CD4-positive, alpha-beta memory T cell (primary cell): ENCODE measurements around the gene LY9. TPM values are rescaled to one million over a fixed set of nuclear protein-coding genes. Genes with fewer than 3 reads are reported as not detected.
"Not testable (repeated sequence)": the region's sequence is repeated elsewhere in the genome, so short reads cannot be mapped to it uniquely, and the experiment has no call there.

Experiments used
- CTCF ChIA-PET: fragments of 350-600 bp; sonication (Branson Sonifier 250); formaldehyde crosslinking; loops from one replicate; lab custom pipeline; 2021; ENCODE audit warnings: inconsistent platforms; ENCODE audit not compliant: partially characterized antibody; lab: Charles Lee
- POLR2A ChIA-PET: fragments of 350-600 bp; sonication (Branson Sonifier 250); formaldehyde crosslinking; loops from one replicate; lab custom pipeline; 2021; ENCODE audit not compliant: partially characterized antibody; lab: Charles Lee
- DNase-seq, 5 donors: peaks; one replicate each; pipeline versions ENCODE4 v3.0.0 to v3.0.0-alpha.2; 2020 to 2022; ENCODE audit warnings: mixed read lengths in 1 of 5
- H3K27ac ChIP-seq: one replicate; pipeline ENCODE4 v1.7.0; 2013; ENCODE audit warnings: low read depth, low read length
- H3K27me3 ChIP-seq: 2 replicates; pipeline ENCODE4 v1.7.0; 2013; ENCODE audit warnings: mild to moderate bottlenecking, low read length, moderate library complexity; ENCODE audit not compliant: insufficient read depth
- H3K36me3 ChIP-seq: 2 replicates; pipeline ENCODE4 v1.7.0; 2013; ENCODE audit warnings: mild to moderate bottlenecking, low read length, moderate library complexity; ENCODE audit not compliant: insufficient read depth
- H3K4me1 ChIP-seq: 2 replicates; pipeline ENCODE4 v1.7.0; 2013; ENCODE audit warnings: mild to moderate bottlenecking, low read length, moderate library complexity; ENCODE audit not compliant: insufficient read depth
- H3K4me3 ChIP-seq, 2 donors: one replicate each; pipeline ENCODE4 v1.7.0; 2013; ENCODE audit warnings: low read length in 2 of 2, mild to moderate bottlenecking in 1 of 2
- H3K9me3 ChIP-seq, 2 donors: one replicate each; pipeline ENCODE4 v1.7.0; 2013; ENCODE audit warnings: low read length in 2 of 2, control low read depth in 1 of 2; ENCODE audit not compliant: control insufficient read depth in 1 of 2
- H3K27ac Mint-ChIP-seq, 7 donors: one replicate each; pipeline ENCODE4 v1.8.0; 2020 to 2021; ENCODE audit warnings: mixed read lengths in 7 of 7, mild to moderate bottlenecking in 6 of 7, inconsistent platforms in 3 of 7, moderate library complexity in 3 of 7
- H3K27me3 Mint-ChIP-seq, 2 donors: one replicate each; pipeline ENCODE4 v1.8.0; 2020 to 2021; ENCODE audit warnings: mixed read lengths in 2 of 2
- H3K36me3 Mint-ChIP-seq, 2 donors: one replicate each; pipeline ENCODE4 v1.8.0; 2020 to 2021; ENCODE audit warnings: mixed read lengths in 2 of 2, inconsistent platforms in 1 of 2, mild to moderate bottlenecking in 1 of 2
- H3K4me1 Mint-ChIP-seq, 4 donors: one replicate each; pipeline ENCODE4 v1.8.0; 2020 to 2021; ENCODE audit warnings: mixed read lengths in 4 of 4, mild to moderate bottlenecking in 1 of 4
- H3K4me3 Mint-ChIP-seq, 8 donors: one replicate each; pipeline ENCODE4 v1.8.0; 2020 to 2021; ENCODE audit warnings: mixed read lengths in 8 of 8, mild to moderate bottlenecking in 7 of 8, moderate library complexity in 6 of 8, inconsistent platforms in 3 of 8
- H3K9me3 Mint-ChIP-seq, 8 donors: one replicate each; pipeline ENCODE4 v1.8.0; 2020 to 2021; ENCODE audit warnings: mixed read lengths in 8 of 8, mild to moderate bottlenecking in 5 of 8, inconsistent platforms in 3 of 8, moderate library complexity in 1 of 8
- intact Hi-C: fragments of 100-400 bp; cut with micrococcal nuclease; formaldehyde crosslinking; loops from one replicate; pipeline ENCODE4 v1.15.1; 2023
- polyA plus RNA-seq, 2 donors: library from polyadenylated mRNA; unstranded; fragments of 300-500 nt; fragmentation: Illumina TruSeq; gene quantifications; one replicate each; pipeline ENCODE4 v1.2.3, GENCODE V29; 2021
- total RNA-seq, 2 experiments: library from RNA; stranded (reverse); gene quantifications; one replicate each; pipeline ENCODE4 v1.2.3, GENCODE V29; 2021

The LY9 gene
- total and polyA plus RNA-seq, 4 experiments from 2014 or later = 131 to 211 (median 150) TPM

DNA sequence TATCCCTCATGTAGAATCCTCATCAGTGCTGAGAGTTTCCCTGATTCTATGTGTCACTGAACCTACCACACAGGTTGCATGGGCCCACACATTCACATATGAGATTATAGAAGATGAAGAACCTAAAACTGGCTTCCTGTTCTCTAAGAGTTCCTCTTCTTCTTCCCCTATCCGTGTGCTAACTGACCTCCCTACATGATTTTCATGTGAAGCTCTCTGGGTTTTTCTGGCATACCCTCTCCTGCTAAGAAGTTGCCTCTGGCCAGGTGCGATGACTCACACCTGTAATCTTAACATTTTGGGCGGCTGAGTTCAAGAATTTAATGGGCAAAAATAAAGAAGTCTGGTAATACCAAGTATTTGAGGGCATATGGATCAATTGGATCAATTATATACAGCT is 72.2 kb downstream of the LY9 start:
- Mint-ChIP-seq H3K9me3 (no peaks in the 10 kb centered on the region), H3K36me3 (no peaks in the 10 kb centered on the region), H3K27ac (no peak overlapping the region), H3K27me3 (no peaks in the 10 kb centered on the region), H3K4me3 (no peak overlapping the region), H3K4me1 (peaks cover 0 to 6% (median 5%) of the 10 kb centered on the region in 4 donors)
- no peak overlapping the region for H3K27ac ChIP-seq
- CTCF ChIA-PET = no interaction called here
- intact Hi-C loops = no loop called here
- DNase-seq = no peak
- no peaks in the 10 kb centered on the region for H3K36me3 ChIP-seq
- H3K4me3 ChIP-seq = no peak overlapping the region
- no peaks in the 10 kb centered on the region for H3K9me3 ChIP-seq
- POLR2A ChIA-PET = no interaction called here
- no peaks in the 10 kb centered on the region for H3K27me3 ChIP-seq
- no peaks in the 10 kb centered on the region for H3K4me1 ChIP-seq

- no peak for DNase-seq
- Mint-ChIP-seq H3K4me1 (peaks cover 5 to 22% (median 6%) of the 10 kb centered on the region in 4 donors), H3K4me3 (no peak overlapping the region), H3K9me3 (no peaks in the 10 kb centered on the region), H3K27ac (peak overlapping the region in 1 of 7 donors; percentile 5), H3K27me3 (peaks cover 0 to 6% of the 10 kb centered on the region in 2 donors), H3K36me3 (no peaks in the 10 kb centered on the region)
- Histone ChIP-seq H3K4me1 (peaks cover 7% of the 10 kb centered on the region), H3K36me3 (no peaks in the 10 kb centered on the region), H3K9me3 (no peaks in the 10 kb centered on the region), H3K27ac (no peak overlapping the region), H3K27me3 (no peaks in the 10 kb centered on the region), H3K4me3 (no peak overlapping the region)
- ChIA-PET CTCF (interaction anchor here (0.9 to 3.7 kb wide), 3 partner anchors 17 to 99 kb away, joined by 3 to 25 read pairs (median 3); no protein-coding TSS in a partner anchor), POLR2A (interaction anchor here (2.2 kb wide), 1 partner anchor 38 kb away, joined by 8 read pairs; no protein-coding TSS in a partner anchor)
- intact Hi-C loops = loop anchor here (5.0 kb wide), 1 partner anchor 77 kb away; the partner anchor contains the start of gene ITLN2
Observed at GRCh38 chr1:160874935-160875334, 79.0 kb downstream of the LY9 start.

- CTCF ChIA-PET = interaction anchor here (3.7 kb wide), 1 partner anchor 39 kb away, joined by 25 read pairs; no protein-coding TSS in a partner anchor
- H3K9me3 Mint-ChIP-seq, H3K4me1 ChIP-seq, H3K27ac ChIP-seq, H3K27ac Mint-ChIP-seq, H3K36me3 Mint-ChIP-seq, DNase-seq, H3K4me3 Mint-ChIP-seq, H3K27me3 Mint-ChIP-seq, H3K27me3 ChIP-seq, H3K4me3 ChIP-seq, H3K9me3 ChIP-seq, H3K36me3 ChIP-seq, POLR2A ChIA-PET: not testable (repeated sequence)
- peaks cover 5 to 22% (median 6%) of the 10 kb centered on the region in 4 donors for H3K4me1 Mint-ChIP-seq
- intact Hi-C loops = loop anchor here (5.0 kb wide), 1 partner anchor 77 kb away; the partner anchor contains the start of gene ITLN2
Observed at GRCh38 chr1:160875591-160875990, 79.6 kb downstream of the LY9 start.

DNA sequence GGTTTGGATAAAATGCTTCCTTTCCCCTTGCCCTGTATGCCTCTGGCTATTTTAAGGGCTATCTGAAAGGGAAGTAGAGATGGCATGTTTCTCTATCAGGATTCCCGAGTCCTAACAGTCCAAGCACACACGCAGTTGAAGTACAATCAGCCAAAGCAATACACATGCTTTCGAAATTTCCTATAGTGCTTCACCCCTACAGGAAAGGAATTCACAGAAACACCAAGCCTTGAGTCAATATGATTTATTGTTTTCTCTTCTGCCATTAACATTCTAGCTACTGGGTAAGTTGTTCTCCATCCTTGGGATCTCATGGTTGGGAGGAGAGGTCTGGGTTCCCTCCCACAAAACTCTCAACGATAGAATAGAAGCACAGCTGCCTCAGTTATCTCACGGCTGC is 80.3 kb downstream of the LY9 start:
- H3K27ac Mint-ChIP-seq = no peak overlapping the region
- DNase-seq = no peak
- peak overlapping the region in 1 of 8 donors; percentile 57 for H3K4me3 Mint-ChIP-seq
- H3K27me3 Mint-ChIP-seq = peaks cover 0 to 6% of the 10 kb centered on the region in 2 donors
- Histone ChIP-seq H3K4me3 (no peak overlapping the region), H3K4me1 (peaks cover 7% of the 10 kb centered on the region), H3K36me3 (no peaks in the 10 kb centered on the region), H3K9me3 (no peaks in the 10 kb centered on the region), H3K27me3 (no peaks in the 10 kb centered on the region), H3K27ac (no peak overlapping the region)
- ChIA-PET POLR2A (interaction anchor here (0.6 to 1.6 kb wide), 2 partner anchors 36 to 38 kb away, joined by 3 to 10 read pairs; no protein-coding TSS in a partner anchor), CTCF (interaction anchor here (0.7 to 12.0 kb wide), 12 partner anchors 14 to 194 kb away, joined by 3 to 184 read pairs (median 7); partner anchors contain the start of gene CD244)
- H3K4me1 Mint-ChIP-seq = peaks cover 5 to 22% (median 6%) of the 10 kb centered on the region in 4 donors
- no peaks in the 10 kb centered on the region for H3K36me3 Mint-ChIP-seq
- intact Hi-C loops = loop anchor here (2.0 to 5.0 kb wide), 2 partner anchors 76 to 100 kb away; partner anchors contain the start of gene ITLN2
- no peaks in the 10 kb centered on the region for H3K9me3 Mint-ChIP-seq

DNA sequence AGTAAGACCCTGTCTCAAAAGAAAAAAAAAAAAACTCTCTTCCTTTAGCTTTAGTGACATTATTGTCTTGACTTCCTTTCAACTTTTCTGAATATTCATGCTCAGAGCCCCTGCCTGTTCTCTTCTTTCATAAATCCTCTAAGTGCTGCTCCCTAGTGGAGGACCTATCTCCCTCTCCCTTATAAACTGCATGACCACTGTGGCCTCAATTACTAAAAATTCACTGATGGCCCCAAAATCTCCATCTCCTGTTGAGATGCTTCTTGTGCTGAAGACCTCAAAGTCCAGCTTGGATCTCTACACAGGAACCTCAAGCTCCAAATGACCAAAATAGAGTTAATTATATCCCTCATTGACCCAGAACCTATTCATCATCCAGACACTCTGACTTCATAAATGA is 81.2 kb downstream of the LY9 start:
- POLR2A ChIA-PET = interaction anchor here (1.6 kb wide), 1 partner anchor 39 kb away, joined by 10 read pairs; no protein-coding TSS in a partner anchor
- peak overlapping the region in 2 of 7 donors; percentile 1 to 2 for H3K27ac Mint-ChIP-seq

More for the DNA sequence above, 81.2 kb downstream of the LY9 start:
- H3K27ac ChIP-seq = no peak overlapping the region
- intact Hi-C loops = loop anchor here (1.0 to 5.0 kb wide), 4 partner anchors 40 to 150 kb away; partner anchors contain the start of gene ITLN2
- peak in 4 of 5 donors; percentile 45 to 56 (median 54) for DNase-seq
- H3K27me3 ChIP-seq = no peaks in the 10 kb centered on the region
- H3K9me3 ChIP-seq = no peaks in the 10 kb centered on the region
- H3K36me3 ChIP-seq = no peaks in the 10 kb centered on the region
- H3K4me3 ChIP-seq = no peak overlapping the region
- Mint-ChIP-seq H3K9me3 (no peaks in the 10 kb centered on the region), H3K36me3 (no peaks in the 10 kb centered on the region), H3K27me3 (peaks cover 0 to 6% of the 10 kb centered on the region in 2 donors), H3K4me3 (peak overlapping the region in 1 of 8 donors; percentile 15), H3K4me1 (peaks cover 5 to 22% (median 6%) of the 10 kb centered on the region in 4 donors)
- CTCF ChIA-PET = interaction anchor here (0.7 to 12.0 kb wide), 23 partner anchors 15 to 195 kb away, joined by 3 to 184 read pairs (median 4); partner anchors contain the start of gene CD244
- H3K4me1 ChIP-seq = peaks cover 7% of the 10 kb centered on the region

Other genes starting within 250 kb of the LY9 start
- gene CD84, start 216.7 kb upstream of the LY9 start, total RNA-seq = 10 to 100 TPM; 97.5 to 98.9 TPM
- 10 to 100 TPM; 15.9 to 33.6 TPM for gene CD84, start 216.7 kb upstream of the LY9 start, polyA plus RNA-seq
- gene SLAMF1, start 149.1 kb upstream of the LY9 start, total RNA-seq = 10 to 100 TPM; 59.8 to 59.9 TPM
- 10 to 100 TPM; 21.4 to 62.5 TPM for gene SLAMF1, start 149.1 kb upstream of the LY9 start, polyA plus RNA-seq
- 100 to 1,000 TPM; 301 to 329 TPM for gene CD48, start 84.4 kb upstream of the LY9 start, total RNA-seq
- gene CD48, start 84.4 kb upstream of the LY9 start, polyA plus RNA-seq = 100 to 1,000 TPM; 228 to 246 TPM
- gene SLAMF7, start 56.9 kb upstream of the LY9 start, total RNA-seq = 1 to 10 TPM; 8.1 to 8.2 TPM
- gene SLAMF7, start 56.9 kb upstream of the LY9 start, polyA plus RNA-seq = 1 to 10 TPM; 2.8 TPM
- not detected for gene CD244, start 66.7 kb downstream of the LY9 start, total RNA-seq
- gene CD244, start 66.7 kb downstream of the LY9 start, polyA plus RNA-seq = under 1 TPM; 0.93 to 0.95 TPM
- gene ITLN1, start 89.0 kb downstream of the LY9 start, total RNA-seq = not detected
- gene ITLN1, start 89.0 kb downstream of the LY9 start, polyA plus RNA-seq = not detected
- not detected for gene ITLN2, start 158.6 kb downstream of the LY9 start, total RNA-seq
- not detected for gene ITLN2, start 158.6 kb downstream of the LY9 start, polyA plus RNA-seq
- gene F11R, start 225.0 kb downstream of the LY9 start, total RNA-seq = 10 to 100 TPM; 19.3 to 27.1 TPM
- gene F11R, start 225.0 kb downstream of the LY9 start, polyA plus RNA-seq = 10 to 100 TPM; 15.9 to 33.2 TPM
- 10 to 100 TPM; 92.0 to 93.1 TPM for gene TSTD1, start 242.8 kb downstream of the LY9 start, total RNA-seq
- gene TSTD1, start 242.8 kb downstream of the LY9 start, polyA plus RNA-seq = 100 to 1,000 TPM; 264 to 411 TPM
- 100 to 1,000 TPM; 101 to 102 TPM for gene USF1, start 249.8 kb downstream of the LY9 start, total RNA-seq
- 1 to 10 TPM; 1.4 to 5.9 TPM for gene USF1, start 249.8 kb downstream of the LY9 start, polyA plus RNA-seq